Epidermal melanocyte (primary cell): Measurements from ENCODE around the gene GHR.
A peak's percentile ranks its signal among the peaks of the same experiment; 100 is the strongest.
"Not testable (repeated sequence)": the region's sequence is repeated elsewhere in the genome, so short reads cannot be mapped to it uniquely, and the experiment has no call there.

Experiments
- DNase-seq: peaks from one replicate; pipeline ENCODE4 v3.0.0; 2011; ENCODE audit warnings: low spot score; ENCODE audit not compliant: insufficient read length

The GHR gene

DNA sequence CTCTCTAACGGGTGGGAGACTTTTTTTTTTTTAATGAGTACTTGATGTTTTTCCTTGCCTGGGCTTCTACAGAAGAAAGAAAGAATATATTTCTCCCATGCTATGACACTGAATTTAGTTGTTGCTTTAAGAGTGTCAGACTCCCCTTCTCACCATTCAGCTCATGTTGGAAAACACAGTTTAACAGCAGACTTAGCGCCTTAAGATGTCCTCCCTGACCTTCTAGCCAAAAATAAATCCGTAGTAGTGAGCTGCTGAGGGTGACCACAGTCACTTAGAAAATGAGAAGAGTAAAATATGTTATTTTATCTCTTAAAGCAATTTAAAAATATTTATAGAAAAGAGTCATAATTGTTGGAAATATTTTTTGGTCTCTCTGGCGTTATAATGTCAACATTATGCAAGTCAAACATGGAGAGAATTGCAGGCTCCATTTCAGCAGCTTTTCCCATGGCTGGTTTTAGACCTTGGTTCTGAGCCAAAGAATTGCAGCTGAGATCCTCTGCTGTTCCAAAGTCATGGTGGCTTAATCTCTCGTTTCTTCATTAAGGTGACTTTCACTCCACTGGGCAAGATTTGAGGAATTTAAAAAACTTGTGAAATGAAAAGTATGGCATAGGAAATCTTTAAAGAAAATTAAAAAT is 143.5 kb downstream of the GHR start:
- no peak for DNase-seq

DNA sequence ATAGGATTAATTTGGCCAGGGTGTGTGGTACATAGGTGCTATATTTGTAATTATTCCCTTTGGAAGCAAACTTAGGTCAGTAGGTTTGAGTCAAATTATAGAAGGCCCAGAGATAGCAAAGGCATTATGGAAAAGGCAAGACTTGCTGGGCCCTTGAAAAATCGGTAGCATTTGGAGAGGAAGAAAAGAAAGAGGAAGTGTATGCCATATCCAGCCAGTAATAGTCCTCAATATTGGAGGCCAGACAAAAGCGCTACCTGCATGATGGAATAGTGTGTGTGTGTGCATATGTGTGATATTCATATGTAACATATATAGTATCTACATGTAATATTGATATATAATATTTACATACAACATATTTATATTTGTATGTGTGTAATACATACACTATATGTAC is 146.1 kb downstream of the GHR start:
- no peak for DNase-seq

DNA sequence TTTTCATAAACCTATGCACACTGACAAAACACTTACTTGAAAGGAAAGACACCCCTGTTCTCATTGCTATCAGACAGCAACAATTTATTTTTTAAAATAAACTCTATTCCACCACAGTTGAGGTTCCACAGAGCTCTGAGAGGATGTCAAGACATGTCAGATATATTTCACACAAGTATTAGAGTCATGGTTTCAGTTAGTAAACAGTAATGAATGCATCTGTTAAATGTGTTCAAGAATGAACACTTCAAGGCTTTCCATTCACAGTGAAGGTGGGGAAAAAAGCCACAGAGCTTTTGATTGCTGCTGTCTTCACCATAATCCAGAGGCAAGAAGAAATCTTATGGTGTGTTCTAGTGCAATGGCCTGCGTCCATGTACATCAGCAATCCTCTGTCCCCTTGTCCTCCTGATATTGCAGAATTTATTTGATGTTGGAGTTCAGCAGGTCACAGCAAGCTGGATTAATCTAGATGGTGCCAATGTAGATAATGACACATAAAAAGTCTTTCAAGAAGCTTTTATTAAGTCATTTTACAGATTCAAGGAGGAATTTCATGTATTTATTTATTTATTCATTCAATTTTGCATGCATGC is 146.8 kb downstream of the GHR start:
- DNase-seq: no peak

DNA sequence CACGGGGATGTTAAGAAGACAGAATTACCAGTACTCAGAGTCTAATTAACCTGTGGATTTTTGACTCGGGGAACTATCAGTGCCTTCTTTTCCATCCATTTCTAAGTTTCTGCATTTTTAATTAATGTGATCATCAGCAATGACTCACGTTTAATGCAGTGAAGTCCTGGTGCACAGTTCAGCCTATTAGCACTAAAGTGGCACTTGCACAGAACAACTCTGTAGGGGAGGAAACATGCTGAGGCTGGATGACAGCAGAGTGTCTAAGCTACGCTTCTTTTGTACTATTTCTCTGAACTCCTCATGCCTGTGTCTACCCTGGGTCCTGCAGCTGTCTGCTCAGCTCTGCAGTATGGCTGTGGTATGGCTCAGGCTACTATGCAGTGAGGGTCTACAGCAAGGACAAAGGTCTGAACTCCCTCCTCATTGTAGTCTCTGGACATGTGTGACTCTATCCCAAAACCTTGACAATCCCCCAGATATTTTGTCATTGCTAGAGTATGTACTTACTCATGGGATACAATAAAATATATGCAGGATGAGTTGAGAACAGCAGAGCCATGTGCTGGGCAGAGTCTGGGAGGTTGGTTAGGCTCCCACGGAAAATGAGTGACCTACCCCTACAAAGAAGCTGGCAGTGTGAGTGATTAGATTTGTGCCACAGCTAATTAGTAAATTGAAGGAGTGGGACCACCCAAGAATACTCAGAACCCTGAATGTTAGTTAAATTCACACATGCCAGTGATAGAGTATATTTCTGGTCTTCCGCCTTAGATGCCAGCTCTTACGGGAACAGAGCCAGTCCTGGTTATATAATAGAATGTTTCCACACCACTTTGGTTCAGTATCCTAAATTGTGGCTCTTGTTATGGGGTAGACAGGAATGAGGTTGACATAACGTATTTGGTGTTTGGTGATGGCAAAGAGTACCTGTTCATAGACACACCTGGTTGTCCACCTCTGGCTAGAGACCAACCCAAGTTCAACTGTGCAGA is 148.0 kb downstream of the GHR start:
- no peak for DNase-seq

DNA sequence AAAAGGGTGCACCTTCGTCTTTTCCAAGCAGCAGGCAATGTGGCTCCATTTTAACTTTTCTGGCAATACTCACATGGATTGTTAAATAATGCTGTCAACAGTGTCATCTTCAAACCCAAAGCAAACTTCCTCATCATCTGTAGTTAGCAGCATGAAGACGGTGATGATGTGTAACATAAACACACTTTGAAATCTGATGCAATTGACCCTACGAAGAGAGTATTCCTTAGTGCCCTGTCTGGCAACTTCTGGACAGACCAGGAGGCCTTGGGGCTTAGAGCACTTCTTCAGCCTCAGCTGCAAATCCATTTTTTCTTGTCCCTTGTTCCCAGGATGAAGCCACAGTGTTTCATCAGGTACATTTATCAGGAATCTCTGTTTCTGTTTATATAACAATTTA is 149.1 kb downstream of the GHR start:
- DNase-seq: no peak

DNA sequence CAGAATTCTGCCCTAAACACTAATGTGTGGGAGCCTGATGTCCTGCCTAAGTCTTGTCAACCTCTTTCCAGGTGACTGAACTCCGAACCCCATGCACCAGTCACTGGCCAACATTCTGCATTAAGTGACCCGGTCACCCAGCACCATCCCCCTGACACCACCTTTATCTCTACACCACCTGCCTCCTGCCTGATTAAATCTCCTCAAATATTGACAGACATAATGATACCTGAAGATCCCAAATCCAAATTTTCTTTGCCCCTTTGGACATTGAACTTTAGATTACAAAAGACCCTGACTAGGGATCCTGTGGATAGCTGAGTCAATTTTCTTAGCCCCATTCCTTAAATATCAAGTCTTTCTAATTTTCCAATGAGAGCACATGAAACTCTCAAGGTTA is 150.1 kb downstream of the GHR start:
- DNase-seq: no peak

DNA sequence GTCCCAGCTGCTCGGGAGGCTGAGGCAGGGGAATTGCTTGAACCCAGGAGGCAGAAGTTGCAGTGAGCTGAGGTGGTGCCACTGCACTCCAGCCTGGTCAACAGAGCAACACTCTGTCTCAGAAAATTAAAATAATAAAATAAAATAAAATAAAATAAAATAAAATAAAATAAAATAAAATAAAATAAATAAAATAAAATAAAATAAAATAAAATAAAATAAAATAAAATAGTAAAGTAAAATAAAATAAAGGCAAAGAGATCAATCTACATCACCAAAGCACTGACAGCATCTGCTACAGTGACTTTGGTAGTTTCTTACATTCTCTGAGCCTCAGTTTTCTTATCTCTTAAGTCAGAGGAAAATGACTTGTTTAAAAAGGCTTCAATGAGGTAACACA is 152.7 kb downstream of the GHR start:
- not testable (repeated sequence) for DNase-seq

DNA sequence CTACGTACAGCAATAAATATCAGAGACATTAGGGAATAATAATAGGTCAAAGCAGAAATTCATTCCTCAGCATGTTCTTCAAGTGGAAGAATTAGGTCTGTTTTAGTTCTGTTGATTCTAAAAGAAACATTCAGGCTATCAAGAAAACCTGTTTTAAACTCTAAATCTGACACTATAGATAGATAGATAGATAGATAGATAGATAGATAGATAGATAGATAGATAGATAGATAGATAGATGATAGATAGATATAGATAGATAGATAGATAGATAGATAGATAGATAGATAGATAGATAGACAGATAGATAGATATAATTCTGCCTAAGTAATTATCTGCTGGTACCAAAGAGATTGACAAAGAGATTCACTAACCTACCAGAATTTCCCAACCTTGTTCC is 155.7 kb downstream of the GHR start:
- DNase-seq: not testable (repeated sequence)

DNA sequence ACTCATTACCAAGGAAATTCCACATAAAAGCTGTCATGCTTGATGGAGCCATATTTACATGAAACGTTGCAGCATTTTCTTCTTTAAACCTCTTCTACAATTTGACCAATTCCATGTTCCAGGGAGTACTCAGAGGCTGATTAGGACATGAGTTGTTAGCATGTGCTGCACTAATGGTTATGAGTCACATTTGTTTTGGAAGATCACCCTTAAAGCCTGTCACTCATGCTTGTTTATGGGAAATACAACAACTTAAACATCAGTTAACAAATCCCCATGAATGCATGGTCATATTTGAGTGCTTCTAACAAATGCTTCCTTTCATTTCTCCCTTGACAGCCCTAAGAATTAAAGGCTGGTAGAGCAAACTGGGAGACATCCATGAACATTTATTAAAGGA is 156.1 kb downstream of the GHR start:
- no peak for DNase-seq

DNA sequence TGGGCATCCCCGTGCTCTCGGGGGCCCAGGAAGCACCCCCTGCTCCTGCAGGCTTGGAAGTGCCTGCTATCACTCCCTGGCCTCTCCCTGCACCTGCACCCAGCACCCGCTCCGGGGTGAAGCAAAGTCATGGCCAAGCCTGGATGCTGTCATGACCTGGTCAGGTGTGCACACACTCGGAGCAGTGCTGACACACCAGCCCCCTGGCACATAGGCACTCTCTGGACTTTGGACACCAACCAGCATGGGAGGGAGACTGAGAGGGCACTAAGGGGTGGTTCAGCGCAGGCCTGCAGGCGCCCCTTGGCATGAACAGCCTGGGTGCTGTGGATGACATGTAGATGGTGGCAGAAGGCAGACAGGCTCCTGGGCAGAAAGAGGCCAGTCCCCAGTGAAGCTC is 158.6 kb downstream of the GHR start:
- no peak for DNase-seq

DNA sequence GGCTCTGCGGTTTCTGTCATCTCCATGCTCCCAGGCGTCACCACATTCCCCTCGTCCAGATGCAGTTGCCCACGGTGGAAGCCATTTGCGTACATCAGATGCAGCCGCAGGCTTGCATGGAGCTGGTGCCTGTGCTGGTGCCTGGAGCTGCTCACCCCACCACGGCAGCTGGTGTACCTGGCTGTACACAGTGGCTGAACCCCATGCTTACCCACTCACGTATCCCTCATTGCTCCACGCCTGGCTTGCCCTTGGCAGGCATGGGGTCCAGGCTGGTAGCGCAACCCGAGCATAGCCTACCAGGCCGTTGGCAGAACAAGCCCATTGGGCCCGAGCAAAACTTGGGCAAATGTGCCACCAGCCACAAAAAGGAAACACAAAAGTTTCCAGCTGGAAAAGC is 159.5 kb downstream of the GHR start:
- DNase-seq: no peak

DNA sequence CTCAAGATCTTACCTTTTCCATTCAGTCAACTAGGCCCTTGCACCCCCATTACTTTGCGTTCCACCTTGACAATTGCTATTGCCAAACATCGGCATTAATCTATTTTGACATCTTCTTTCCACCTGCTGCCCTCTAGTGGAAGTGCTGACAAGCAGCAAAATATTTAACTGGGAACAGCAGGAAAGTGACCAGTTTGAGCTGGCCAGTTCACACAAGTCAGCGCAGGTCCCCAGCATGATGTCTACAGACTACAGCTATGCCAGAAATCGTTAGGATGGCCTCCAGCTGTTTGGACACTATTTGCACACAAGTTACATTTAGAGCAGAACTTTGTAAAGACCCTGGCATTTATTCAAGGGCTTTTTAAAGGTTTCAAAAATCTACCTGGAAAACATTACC is 160.1 kb downstream of the GHR start:
- DNase-seq: peak; percentile 52

DNA sequence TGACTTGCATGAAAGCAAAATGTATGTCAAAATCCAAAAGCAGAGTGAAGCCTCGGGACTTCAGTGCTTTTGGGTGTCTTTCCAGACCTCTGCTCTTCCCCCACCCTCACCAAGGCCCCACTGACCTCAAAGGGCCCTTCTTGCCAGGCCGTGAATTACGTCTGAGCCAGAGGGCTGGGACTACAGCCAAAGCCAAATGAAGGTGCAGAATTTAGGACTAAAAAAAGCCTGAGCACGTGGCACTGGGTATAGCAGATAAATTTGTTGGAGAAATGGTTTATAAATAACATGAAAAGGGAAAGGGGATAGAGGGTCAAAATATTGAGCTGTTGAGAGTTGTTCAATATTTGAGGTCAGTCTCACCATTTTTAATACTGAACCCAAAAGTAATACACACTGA is 163.4 kb downstream of the GHR start:
- no peak for DNase-seq

DNA sequence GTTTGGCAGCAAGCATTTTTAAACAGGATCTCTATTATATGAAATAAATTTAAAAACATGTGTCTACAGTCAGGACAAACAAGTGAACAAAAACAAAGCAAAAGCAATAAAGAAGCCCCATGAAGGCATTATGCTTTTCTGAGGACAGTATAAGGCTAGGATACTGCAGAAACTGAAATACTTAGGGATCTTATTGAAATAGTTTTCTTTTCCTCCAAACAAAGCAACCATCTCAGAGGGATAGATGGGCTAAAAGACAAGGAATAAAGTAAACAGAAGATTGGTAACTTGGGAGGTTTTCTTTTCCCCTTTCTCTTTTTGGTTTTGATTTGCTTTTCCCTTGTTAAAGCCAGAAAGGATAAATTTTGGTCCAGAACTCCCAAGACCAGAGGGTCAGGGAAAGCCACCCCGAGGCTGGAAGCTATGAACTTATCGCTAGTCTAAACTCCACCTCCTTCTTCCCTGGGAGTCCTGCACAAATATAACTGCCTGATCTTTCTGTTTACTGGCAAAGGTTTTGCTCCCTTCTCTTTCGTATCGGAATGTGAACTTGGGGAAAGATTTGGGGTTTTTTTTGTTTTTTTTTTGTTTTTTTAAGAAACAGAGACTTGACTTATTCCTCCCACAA is 164.0 kb downstream of the GHR start:
- DNase-seq: no peak

DNA sequence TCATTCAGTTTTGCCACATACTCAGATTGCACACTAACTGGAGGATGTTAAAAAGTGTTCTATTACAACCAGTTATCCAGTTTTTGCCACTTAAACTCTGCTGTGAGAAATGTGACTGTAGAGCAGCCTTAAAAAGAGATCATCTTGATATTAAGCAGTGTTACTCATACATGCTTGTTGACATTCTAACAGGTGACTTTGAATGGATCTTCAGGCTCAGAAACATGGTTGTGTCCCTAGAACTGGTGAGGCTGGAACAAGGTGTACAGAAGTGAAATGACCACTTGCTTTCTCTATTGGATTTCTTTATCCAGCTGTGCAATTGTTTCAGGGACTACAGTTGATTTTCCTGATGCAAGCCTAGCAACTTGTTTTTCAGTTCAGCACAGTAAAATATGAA is 167.3 kb downstream of the GHR start:
- DNase-seq: no peak

DNA sequence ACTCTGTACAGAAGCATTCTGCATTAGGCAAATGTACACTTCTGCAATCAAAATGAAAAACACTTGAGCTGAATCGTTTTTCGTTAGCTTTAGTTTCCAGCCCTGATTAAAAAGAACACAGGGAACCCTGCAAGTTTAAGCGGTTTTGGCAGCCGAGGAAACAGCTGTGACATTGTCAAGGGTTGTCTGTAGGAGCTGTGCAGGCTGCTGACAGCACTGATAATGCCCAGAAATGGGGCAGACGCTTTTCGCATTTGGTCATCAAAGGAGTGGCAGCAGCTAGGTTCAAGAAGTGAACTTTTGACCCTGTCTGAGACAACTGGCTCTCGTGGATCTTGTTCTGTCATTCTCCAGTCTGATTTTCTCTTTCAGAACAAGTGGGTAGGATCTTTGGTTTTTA is 167.8 kb downstream of the GHR start:
- no peak for DNase-seq

DNA sequence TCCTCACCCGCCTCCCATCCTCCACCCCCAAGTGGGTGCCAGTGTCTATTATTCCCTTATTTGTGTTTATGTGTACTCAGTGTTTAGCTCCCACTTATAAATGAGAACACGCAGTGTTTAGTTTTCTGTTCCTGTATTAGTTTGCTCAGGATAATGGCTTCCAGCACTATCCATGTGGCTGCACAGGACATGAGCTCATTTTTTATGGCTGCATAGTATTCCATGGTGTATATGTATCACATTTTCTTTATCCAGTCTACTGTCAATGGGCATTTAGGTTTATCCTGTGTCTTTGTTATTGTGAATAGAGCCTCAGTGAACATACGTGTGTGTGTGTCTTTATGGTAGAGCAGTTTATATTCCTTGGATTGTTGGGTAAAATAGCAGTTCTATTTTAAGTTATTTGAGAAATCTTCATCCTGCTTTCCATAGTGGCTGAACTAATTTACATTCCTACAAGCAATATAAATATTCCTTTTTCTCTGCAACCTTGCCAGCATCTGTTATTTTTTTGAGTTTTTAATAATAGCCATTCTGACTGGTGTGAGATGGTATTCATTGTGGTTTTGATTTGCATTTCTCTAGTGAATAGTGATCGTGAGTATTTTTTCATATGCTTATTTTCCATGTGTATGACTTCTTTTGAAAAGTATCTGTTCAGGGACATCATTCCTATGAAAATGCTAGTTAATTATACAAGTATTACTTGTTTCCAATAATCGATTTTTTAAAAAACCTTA is 169.3 kb downstream of the GHR start:
- no peak for DNase-seq

DNA sequence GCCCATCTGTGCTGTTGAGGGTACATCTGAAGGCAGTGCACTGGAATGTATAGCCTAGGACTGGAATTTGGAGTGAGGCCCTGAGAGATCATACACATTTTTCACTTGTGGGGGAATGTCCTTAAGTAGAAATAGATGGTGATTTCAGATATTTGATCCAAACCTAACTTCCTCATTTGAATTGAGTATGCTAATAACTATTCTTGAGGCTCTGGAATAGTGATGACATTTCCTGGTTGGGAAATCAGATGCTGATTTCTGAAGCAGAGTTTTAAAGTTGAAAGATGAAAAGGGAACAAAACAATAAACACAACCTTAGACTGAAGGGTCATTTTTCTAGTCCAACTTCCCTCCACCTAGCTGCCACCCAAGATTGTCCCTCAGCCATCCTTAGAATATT is 170.4 kb downstream of the GHR start:
- DNase-seq: no peak

DNA sequence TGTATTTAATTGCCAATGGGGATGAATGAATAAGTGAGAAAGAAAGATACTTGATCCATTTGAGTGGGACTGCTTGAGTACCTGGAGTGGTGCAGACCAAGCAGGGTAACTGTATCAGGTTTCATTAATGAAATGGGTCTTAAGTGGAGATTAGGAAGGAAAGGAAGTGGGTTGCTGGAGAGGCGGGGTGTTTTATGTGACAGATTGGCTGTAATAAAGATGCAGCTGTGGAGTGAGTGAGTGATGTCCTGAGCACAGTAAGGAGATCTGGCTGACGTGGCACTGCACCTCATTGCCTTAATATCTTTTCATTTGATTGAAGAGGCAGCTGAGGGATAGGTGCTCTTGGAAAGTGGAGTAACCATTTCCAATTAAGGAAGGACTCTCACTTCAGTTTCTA is 172.4 kb downstream of the GHR start:
- no peak for DNase-seq

DNA sequence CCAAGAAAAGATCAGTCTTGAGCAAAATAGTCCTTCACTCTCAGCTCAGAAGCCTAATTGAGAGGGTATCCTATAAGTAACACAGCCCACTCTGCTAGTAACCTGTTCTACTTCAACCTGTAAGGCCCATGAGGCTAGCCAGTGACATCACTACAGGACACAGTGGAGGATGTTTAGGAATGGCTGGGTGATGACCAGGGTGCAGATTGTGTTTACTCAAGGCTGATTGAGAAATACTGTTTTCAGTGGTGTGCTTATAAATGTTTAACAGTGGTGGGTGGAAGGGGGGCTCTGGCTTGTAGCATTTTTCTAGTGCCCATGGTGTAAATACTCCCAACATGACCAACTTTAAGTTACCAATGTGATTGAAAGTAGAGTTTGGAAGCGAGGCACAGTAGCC is 173.6 kb downstream of the GHR start:
- DNase-seq: no peak

DNA sequence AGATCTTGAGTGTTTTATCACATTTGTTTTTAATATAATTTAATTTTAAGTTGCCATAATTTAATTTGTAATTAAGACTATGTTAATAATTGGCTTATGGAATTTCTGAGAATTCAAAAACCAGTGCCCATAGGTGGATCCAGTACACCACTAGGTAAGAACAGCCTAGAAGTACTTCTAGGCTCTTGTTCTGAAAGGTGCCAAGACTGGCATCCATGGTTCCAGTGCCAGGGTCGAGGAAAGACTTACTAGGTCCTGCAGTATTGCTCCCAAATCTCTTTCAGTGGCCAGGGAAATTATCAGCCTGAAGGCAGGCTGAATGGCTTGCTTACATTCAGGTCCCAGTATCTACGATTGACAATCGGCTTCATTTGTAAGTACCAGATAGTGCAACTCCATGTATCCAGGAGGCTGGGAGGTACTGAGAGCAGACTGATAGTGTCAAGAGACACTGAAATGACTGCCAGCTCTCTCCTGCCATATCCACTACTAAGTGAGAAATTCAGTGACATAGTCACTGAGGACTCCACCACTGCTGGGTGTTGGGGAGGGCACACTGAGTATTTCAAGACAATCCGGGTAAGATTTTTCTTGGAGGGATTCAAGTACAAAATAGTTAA is 174.2 kb downstream of the GHR start:
- DNase-seq: no peak
